ENCODE measurements around the gene RELL1.

DNA sequence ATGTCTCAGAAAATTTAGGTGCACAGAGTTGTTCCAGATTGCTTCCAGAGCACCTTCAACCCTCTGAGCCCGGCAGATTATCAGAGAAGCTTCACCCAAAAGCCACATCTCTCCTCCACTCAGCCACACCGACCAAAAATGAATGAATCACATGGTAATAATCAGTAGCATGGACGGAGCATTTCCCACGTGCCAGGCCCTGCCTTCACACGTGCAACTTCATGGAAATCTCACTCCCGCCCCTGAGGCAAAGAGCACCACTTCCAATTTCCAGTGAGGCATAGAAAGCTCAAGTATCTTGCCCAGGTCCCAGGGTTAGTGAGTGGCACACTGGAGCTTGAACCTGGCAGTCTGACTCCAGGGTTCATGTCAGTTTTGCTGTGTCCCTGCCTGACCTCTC, 56.5 kb downstream of the RELL1 start:
- TF ChIP-seq POLR2A (IDR thresholded peaks at IDR 0.05; ENCODE audit: low read length) (no peak), GATA1 (IDR thresholded peaks at IDR 0.05; ENCODE audit: low read depth, low read length) (no peak)

All from erythroblast (primary cell).